LNCAP (cell line): ENCODE data around the gene ELOVL7.

ENCODE experiments used
- TF ChIP-seq, protein P1 (sequence below): fragments of 450-650 bp; IDR thresholded peaks from 2 replicates; pipeline ENCODE4 v1.5.1; 2017; ENCODE audit warnings: mild to moderate bottlenecking

Gene ELOVL7

DNA sequence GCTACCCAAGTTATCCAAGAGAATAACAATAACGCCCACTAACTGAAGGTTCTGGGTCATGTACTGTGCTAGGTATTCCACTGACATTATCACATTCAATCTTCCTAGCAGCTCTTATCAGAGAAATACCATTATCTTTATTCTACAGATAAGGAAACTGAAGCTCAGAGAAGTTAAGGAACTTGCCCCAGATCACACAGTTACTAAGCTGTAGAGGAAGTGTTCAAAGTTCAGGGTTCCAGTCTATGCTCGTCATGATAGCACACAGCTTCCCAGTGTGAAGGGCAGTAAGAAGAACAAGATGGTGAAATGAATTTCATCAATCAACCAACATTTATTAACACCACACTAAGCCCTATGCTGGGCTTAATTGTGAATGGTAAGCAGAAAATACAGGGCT, 29.6 kb downstream of the ELOVL7 start:
- TF ChIP-seq, protein P1, sequence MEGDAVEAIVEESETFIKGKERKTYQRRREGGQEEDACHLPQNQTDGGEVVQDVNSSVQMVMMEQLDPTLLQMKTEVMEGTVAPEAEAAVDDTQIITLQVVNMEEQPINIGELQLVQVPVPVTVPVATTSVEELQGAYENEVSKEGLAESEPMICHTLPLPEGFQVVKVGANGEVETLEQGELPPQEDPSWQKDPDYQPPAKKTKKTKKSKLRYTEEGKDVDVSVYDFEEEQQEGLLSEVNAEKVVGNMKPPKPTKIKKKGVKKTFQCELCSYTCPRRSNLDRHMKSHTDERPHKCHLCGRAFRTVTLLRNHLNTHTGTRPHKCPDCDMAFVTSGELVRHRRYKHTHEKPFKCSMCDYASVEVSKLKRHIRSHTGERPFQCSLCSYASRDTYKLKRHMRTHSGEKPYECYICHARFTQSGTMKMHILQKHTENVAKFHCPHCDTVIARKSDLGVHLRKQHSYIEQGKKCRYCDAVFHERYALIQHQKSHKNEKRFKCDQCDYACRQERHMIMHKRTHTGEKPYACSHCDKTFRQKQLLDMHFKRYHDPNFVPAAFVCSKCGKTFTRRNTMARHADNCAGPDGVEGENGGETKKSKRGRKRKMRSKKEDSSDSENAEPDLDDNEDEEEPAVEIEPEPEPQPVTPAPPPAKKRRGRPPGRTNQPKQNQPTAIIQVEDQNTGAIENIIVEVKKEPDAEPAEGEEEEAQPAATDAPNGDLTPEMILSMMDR = no peak

DNA sequence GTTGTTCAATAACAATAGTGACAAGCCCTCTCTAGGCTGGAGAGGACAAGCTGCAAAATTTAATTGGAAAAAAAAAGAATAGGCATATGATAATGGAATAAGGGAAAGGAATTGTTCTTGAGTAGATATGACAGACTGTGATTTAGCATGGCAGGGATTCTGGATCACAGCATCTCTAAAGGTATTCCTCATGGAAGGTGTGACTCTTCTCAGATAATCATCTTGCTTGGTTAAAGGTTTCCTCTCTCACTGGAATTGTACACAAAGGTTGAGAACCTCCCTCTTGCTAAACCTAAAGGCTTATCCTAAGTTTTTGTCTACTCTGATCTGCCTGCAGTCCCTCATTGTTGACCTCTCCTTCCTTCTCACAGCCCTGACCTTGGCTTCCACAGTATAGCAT, 31.6 kb downstream of the ELOVL7 start:
- TF ChIP-seq, protein P1 = no peak

DNA sequence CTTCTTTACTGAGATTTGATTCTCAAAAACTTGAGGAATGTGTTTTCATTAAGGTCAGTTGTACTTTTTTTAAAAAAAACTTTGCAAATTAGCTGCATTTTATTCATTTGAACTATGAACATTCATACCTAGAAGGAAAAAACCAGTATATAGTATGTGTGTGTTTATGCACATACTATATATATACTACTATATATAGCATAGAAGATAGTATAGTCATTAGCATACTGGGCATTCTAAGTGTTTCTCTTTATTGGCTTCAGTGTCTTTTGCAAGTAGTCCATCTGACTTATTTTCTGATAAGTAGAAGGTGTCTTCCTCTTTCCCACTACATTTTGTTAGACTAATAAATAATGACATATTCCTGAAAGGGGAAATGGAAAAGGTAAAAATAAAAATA, 33.0 kb downstream of the ELOVL7 start:
- TF ChIP-seq, protein P1 = no peak

DNA sequence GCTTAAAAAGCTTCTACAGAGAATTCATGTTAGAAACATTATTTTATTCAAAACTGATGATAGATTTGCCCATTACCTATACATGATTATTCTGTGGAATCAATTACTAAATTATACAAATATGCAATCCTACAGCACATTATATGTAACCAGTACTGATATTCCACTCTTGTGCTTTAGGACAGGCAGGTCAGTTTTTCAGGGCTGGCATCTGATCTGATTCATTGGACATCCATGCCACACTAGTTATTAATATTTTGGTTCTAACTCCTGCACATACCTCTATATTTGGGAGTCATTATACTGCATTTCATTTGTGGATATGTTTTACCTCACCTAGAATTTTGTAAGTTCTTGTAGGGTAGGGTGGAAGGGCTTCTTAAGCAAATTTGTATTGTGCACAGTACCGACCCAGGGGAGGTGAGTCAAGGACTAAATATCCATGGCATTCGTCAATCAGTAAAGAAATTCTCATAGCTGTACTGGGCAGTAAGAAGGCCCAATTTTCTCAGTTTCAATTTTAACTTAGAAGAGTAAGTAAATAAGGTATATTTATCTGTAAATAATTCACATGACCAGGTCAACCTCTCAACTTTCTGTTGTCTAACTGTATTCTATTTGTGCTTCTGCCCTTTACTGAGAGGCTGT, 33.5 kb downstream of the ELOVL7 start:
- TF ChIP-seq, protein P1 = no peak

DNA sequence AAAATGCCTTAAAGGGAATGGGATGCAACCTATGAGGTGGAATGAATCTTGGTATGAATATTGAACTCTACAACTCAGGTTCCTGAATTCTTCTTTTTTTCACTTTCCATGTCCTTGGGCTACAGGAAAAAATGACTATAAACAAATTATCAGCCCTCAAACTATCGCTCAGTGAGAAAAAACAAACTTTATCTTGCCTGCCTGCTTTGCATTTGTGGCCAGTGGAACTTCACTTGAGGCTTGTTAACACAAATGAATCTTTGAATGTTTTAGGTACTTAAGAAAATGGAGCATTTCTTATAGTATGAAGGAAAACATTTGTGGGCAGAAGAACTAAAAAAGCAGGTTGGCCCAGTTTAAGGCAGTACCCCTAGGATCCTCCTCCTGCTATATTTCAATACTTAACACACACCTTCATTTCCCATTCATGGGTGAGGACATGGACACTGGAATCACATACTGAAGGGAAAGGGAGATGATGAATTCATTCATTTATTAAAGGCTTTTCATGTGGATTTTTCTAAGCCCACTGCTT, 34.1 kb downstream of the ELOVL7 start:
- TF ChIP-seq, protein P1 = no peak

DNA sequence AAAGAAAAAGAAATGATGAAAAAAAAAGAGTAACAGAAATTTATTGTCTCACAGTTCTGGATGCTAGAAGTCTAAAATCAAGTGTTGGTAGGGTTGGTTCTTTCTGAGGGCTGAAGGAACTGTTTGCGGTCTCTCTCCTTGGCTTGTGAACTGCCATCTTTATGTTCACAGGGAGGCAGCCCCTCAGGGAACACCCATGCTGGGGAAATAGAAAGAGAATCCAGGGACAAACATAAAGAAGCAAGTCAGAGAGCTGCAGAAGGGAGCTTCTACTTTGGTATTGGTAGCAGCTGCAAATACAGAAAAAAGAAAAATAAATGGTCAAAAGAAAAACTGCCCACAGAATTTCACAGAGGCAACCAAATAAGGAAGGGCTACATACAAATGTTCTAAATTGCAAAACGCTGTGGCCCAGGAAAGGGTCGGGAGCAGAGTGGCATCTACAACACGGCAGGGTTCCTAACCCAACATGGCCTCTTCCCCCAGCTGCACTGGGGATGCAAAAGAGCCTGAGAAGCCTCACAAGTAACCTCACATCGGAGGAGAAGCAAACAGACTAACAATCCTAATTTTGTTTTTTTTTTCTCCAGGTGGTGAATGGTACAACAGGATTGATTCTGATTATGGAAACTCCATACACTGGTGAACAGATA, 37.4 kb downstream of the ELOVL7 start:
- TF ChIP-seq, protein P1 = no peak

DNA sequence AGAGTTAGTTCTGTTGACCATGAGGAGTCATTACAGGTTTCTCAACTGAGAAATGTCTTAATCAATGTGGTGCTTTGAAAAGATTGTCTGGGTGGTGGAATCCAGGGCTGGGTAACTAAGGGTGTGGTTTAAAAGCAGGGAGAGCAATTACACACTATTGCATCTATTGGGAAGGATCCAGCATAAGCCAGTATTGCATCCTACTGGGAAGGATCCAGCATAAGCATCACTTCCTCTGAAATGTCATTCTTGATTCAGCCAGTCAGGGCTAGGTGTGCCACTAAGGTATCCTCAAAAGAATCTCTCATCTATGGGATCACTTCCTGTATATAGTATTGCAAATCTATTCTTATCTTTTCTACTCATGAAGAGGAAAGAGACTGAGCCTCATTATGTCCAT, 38.6 kb downstream of the ELOVL7 start:
- TF ChIP-seq, protein P1 = no peak
